ENCODE measurements around the gene FBN2. TPM values are rescaled to one million over a fixed set of nuclear protein-coding genes. Genes with fewer than 3 reads are reported as not detected.

Gene FBN2
- total and polyA plus RNA-seq, 9 of the 15 experiments (the other 6 are each of a cell fraction or from before 2014, with no cell fraction given), result 0.01 to 0.09 TPM; not detected in 7

- Histone ChIP-seq H3K4me2 (ENCODE audit: insufficient read depth, low read length) (no peak overlapping the region), H2AFZ (ENCODE audit: low read depth, low read length) (no peak overlapping the region), H3K27ac (ENCODE audit: extremely low read depth, low read depth, low read length) (no peak overlapping the region), H3K9me1 (ENCODE audit: control insufficient read depth, insufficient read depth, low read length) (no peaks in the 10 kb centered on the region), H3K27me3 (ENCODE audit: control insufficient read depth in 2 of 2, insufficient read depth in 2 of 2, low read length in 2 of 2) (no peaks in the 10 kb centered on the region), H3K4me3 (no peak overlapping the region), H3K36me3 (ENCODE audit: control insufficient read depth, insufficient read depth, low read length) (no peaks in the 10 kb centered on the region), H3K4me1 (replicated peaks in 1 of 2; ENCODE audit: control insufficient read depth in 2 of 2, insufficient read depth in 2 of 2, low read length in 2 of 2) (no peaks in the 10 kb centered on the region), H3K79me2 (ENCODE audit: control insufficient read depth, insufficient read depth, low read length) (no peaks in the 10 kb centered on the region), H4K20me1 (replicated peaks; ENCODE audit: control insufficient read depth, insufficient read depth, low read length) (no peaks in the 10 kb centered on the region), H3K9ac (ENCODE audit: insufficient read depth in 1 of 2, low read depth in 2 of 2, low read length in 2 of 2) (no peak overlapping the region), H3K9me3 (replicated peaks; ENCODE audit: control insufficient read depth, insufficient read depth, low read depth, low read length) (no peaks in the 10 kb centered on the region)
- DNase-seq (ENCODE audit: extremely low read depth in 1 of 4, low spot score in 3 of 4) (no peak), FAIRE-seq (no peak), ATAC-seq (no peak)
- no peak for TF ChIP-seq RFX5 (IDR thresholded peaks at IDR 0.05; ENCODE audit: low read depth, low read length)
- no peak for TF ChIP-seq NR2C1 (IDR thresholded peaks at IDR 0.05)
- TF ChIP-seq NR2C1 (tag; IDR thresholded peaks at IDR 0.05), result no peak
- no peak for TF ChIP-seq USF2 (CRISPR knock-in tag; IDR thresholded peaks at IDR 0.05)
- TF ChIP-seq SMARCA5 (IDR thresholded peaks at IDR 0.05), result no peak
- no peak for TF ChIP-seq PRMT5 (CRISPR knock-in tag; IDR thresholded peaks at IDR 0.05)
- no peak for TF ChIP-seq RHOXF2B (CRISPR knock-in tag; conservative IDR thresholded peaks at IDR 0.05)
- no peak for TF ChIP-seq NFIC (IDR thresholded peaks at IDR 0.05)
- TF ChIP-seq SP1 (CRISPR knock-in tag; IDR thresholded peaks at IDR 0.05), result no peak
- TF ChIP-seq ZZZ3 (IDR thresholded peaks at IDR 0.05), result no peak
- TF ChIP-seq ZNF644 (tag; IDR thresholded peaks at IDR 0.05; ENCODE audit: low read depth), result no peak
- TF ChIP-seq TAL1 (IDR thresholded peaks at IDR 0.05), result no peak
- TF ChIP-seq ZNF232 (CRISPR knock-in tag; IDR thresholded peaks at IDR 0.05), result no peak
- TF ChIP-seq LCOR (CRISPR knock-in tag; IDR thresholded peaks at IDR 0.05), result no peak
- no peak for TF ChIP-seq CCNT2 (IDR thresholded peaks at IDR 0.05; ENCODE audit: borderline replicate concordance, extremely low read depth, insufficient read length, low read depth, low read length)
- TF ChIP-seq MTF1 (CRISPR knock-in tag; IDR thresholded peaks at IDR 0.05; ENCODE audit: borderline replicate concordance), result no peak
- no peak for TF ChIP-seq MLX (CRISPR knock-in tag; conservative IDR thresholded peaks at IDR 0.05)
- no peak for TF ChIP-seq SRSF7 (optimal IDR thresholded peaks at IDR 0.05; ENCODE audit: low read depth, low read length)
- TF ChIP-seq CHD1 (IDR thresholded peaks at IDR 0.05; ENCODE audit: low read length), result no peak
- no peak for TF ChIP-seq IRF2 (CRISPR knock-in tag; IDR thresholded peaks at IDR 0.05)
- CTCF ChIA-PET (ENCODE audit: low intra/inter-chr PET ratio), result no interaction called here
- BruUV-seq (replicated peaks), result no TSS peak
- intact Hi-C loops (cut with micrococcal nuclease) (no loop called here), in situ Hi-C loops (cut with MboI) (no loop called here)
- POLR2A ChIA-PET, result no interaction called here
- WGBS (ENCODE audit: insufficient coverage, low coverage, missing lambda C conversion rate), result 3% methylated on average over 3 of the region's 3 CpGs
These were observed 267.0 kb downstream of the FBN2 start for GRCh38 chr5:128271071-128271470.
